Measurements from ENCODE around the gene NFKBIE.
A peak's percentile ranks its signal among the peaks of the same experiment; 100 is the strongest.

NFKBIE gene

DNA sequence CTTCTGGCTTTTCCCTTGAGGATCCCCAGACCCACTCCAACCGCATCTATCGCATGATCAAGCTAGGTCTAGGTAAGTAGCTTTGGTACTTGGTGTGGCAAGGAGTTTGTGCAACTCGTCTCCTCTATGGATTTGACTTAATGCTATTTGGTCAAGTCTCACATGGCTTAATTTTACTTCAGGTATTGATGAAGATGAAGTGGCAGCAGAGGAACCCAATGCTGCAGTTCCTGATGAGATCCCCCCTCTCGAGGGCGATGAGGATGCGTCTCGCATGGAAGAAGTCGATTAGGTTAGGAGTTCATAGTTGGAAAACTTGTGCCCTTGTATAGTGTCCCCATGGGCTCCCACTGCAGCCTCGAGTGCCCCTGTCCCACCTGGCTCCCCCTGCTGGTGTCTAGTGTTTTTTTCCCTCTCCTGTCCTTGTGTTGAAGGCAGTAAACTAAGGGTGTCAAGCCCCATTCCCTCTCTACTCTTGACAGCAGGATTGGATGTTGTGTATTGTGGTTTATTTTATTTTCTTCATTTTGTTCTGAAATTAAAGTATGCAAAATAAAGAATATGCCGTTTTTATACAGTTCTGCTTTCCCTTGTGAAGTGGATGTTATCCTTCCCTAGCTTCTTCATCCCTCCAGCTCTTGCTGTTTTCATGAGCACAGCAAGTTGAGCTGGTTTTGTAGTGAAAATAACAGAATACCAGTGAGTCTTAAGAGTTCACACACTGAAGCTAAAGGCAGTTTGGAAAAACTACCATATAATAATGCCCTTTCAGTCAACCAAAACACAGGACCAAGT, 11.8 kb downstream of the NFKBIE start:
- TF ChIP-seq, protein P1, sequence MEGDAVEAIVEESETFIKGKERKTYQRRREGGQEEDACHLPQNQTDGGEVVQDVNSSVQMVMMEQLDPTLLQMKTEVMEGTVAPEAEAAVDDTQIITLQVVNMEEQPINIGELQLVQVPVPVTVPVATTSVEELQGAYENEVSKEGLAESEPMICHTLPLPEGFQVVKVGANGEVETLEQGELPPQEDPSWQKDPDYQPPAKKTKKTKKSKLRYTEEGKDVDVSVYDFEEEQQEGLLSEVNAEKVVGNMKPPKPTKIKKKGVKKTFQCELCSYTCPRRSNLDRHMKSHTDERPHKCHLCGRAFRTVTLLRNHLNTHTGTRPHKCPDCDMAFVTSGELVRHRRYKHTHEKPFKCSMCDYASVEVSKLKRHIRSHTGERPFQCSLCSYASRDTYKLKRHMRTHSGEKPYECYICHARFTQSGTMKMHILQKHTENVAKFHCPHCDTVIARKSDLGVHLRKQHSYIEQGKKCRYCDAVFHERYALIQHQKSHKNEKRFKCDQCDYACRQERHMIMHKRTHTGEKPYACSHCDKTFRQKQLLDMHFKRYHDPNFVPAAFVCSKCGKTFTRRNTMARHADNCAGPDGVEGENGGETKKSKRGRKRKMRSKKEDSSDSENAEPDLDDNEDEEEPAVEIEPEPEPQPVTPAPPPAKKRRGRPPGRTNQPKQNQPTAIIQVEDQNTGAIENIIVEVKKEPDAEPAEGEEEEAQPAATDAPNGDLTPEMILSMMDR (conservative IDR thresholded peaks at IDR 0.05; ENCODE audit: low read depth) = peak; percentile 64
- ChIA-PET POLR2A (ENCODE audit: low non-redundant PET) (no interaction called here), CTCF (interaction anchor here (0.6 to 0.8 kb wide), 5 partner anchors 15 to 166 kb away, joined by 3 read pairs; no protein-coding TSS in a partner anchor)
- peak overlapping the region; percentile 71 for H3K27ac ChIP-seq
- no peak for DNase-seq (ENCODE audit: low spot score)

DNA sequence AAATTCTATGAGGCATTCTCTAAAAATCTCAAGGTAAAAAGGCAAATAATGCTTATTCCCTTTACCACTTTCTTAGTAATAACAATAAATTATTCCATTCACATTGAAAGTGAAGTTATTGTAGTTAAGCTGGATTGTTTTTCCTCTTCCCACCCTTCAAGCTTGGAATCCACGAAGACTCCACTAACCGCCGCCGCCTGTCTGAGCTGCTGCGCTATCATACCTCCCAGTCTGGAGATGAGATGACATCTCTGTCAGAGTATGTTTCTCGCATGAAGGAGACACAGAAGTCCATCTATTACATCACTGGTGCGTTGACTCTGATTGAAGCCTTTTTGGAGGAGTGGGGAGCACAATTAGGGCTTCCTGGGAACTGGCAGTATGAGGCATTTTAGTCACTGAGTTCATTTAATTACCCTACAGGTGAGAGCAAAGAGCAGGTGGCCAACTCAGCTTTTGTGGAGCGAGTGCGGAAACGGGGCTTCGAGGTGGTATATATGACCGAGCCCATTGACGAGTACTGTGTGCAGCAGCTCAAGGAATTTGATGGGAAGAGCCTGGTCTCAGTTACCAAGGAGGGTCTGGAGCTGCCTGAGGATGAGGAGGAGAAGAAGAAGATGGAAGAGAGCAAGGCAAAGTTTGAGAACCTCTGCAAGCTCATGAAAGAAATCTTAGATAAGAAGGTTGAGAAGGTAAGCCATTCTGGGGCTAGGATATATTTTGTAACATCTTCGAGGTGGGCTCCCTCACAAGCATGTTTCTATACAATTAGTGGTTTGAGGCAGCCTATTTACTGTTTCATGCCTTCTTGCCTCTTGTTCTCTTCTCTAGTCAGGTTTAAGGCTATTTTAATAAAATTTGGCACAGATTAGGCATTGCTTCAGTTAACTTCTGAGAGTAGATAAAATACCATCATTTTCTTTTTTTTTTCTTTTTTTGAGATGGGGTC, 13.5 kb downstream of the NFKBIE start:
- TF ChIP-seq, protein P1 (conservative IDR thresholded peaks at IDR 0.05; ENCODE audit: low read depth) = no peak
- H3K27ac ChIP-seq = peak overlapping the region; percentile 45
- DNase-seq (ENCODE audit: low spot score) = no peak
- CTCF ChIA-PET = no interaction called here
- POLR2A ChIA-PET (ENCODE audit: low non-redundant PET) = no interaction called here

DNA sequence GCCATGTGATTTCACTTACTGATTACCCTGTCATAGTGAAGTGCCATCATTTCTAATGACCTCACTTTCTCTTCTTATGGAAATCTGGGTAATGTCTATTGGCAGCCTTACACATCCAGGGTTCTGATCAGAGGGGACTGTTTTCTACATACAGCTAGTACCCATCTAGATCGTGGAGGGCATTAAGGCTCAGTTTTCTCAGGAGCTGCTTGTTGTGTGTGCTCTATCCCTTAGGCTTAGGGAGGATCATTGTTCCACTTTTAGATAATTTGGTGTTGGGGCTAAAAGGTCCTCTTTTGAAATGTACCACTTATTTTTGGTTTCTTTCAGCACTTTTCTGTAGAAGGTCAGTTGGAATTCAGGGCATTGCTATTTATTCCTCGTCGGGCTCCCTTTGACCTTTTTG, 14.6 kb downstream of the NFKBIE start:
- POLR2A ChIA-PET (ENCODE audit: low non-redundant PET) = no interaction called here
- TF ChIP-seq, protein P1 (conservative IDR thresholded peaks at IDR 0.05; ENCODE audit: low read depth) = no peak
- DNase-seq (ENCODE audit: low spot score) = no peak
- CTCF ChIA-PET = no interaction called here
- no peak overlapping the region for H3K27ac ChIP-seq

DNA sequence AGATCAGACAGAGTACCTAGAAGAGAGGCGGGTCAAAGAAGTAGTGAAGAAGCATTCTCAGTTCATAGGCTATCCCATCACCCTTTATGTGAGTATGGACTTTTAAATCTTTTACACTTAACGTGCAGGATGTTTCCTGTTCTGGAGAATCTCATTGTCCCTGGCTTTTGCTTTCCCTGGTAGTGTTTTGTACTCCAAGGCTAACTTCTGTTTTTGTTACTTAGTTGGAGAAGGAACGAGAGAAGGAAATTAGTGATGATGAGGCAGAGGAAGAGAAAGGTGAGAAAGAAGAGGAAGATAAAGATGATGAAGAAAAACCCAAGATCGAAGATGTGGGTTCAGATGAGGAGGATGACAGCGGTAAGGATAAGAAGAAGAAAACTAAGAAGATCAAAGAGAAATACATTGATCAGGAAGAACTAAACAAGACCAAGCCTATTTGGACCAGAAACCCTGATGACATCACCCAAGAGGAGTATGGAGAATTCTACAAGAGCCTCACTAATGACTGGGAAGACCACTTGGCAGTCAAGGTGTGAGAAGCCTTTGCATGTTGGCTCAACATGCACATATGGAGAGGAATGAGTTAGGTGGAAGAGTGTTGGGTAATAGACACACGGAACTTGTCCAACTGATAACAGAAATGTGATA, 15.2 kb downstream of the NFKBIE start:
- CTCF ChIA-PET = no interaction called here

DNA sequence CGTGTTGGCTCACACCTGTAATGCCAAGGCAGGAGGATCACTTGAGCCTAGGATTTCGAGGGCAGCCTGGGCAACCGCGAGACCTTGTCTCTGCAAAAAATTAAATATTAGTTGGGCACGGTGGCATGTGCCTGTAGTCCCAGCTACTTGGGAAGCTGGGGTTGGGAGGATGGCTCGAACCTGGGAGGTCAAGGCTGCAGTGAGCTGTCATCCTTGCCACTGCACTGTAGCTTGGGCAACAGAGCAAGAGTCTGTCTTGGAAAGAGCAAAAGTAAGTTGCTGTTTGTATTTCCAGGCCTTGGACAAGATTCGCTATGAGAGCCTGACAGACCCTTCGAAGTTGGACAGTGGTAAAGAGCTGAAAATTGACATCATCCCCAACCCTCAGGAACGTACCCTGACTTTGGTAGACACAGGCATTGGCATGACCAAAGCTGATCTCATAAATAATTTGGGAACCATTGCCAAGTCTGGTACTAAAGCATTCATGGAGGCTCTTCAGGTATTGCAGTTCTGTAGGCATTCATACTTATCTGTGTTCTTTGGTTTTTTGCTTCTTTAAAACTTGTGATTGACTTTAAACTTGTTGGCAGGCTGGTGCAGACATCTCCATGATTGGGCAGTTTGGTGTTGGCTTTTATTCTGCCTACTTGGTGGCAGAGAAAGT, 16.1 kb downstream of the NFKBIE start:
- H3K27ac ChIP-seq = peak overlapping the region; percentile 64
- TF ChIP-seq, protein P1 (conservative IDR thresholded peaks at IDR 0.05; ENCODE audit: low read depth) = no peak
- CTCF ChIA-PET = interaction anchor here (1.0 kb wide), 1 partner anchor 8 kb away, joined by 3 read pairs; the partner anchor contains the start of gene SLC35B2
- POLR2A ChIA-PET (ENCODE audit: low non-redundant PET) = no interaction called here
- DNase-seq (ENCODE audit: low spot score) = no peak

More for the DNA sequence above, 15.2 kb downstream of the NFKBIE start:
- POLR2A ChIA-PET (ENCODE audit: low non-redundant PET) = no interaction called here
- H3K27ac ChIP-seq = no peak overlapping the region
- TF ChIP-seq, protein P1 (conservative IDR thresholded peaks at IDR 0.05; ENCODE audit: low read depth) = no peak
- no peak for DNase-seq (ENCODE audit: low spot score)

Measured in RWPE1 (cell line).